Measurements from ENCODE around the gene INHBE. TPM values are rescaled to one million over a fixed set of nuclear protein-coding genes. Genes with fewer than 3 reads are reported as not detected.
"Not testable (repeated sequence)": the region's sequence is repeated elsewhere in the genome, so short reads cannot be mapped to it uniquely, and the experiment has no call there.

INHBE gene
- total and polyA plus RNA-seq, 3 experiments from 2014 or later, result 0.38 to 0.61 TPM; not detected in 1

DNA sequence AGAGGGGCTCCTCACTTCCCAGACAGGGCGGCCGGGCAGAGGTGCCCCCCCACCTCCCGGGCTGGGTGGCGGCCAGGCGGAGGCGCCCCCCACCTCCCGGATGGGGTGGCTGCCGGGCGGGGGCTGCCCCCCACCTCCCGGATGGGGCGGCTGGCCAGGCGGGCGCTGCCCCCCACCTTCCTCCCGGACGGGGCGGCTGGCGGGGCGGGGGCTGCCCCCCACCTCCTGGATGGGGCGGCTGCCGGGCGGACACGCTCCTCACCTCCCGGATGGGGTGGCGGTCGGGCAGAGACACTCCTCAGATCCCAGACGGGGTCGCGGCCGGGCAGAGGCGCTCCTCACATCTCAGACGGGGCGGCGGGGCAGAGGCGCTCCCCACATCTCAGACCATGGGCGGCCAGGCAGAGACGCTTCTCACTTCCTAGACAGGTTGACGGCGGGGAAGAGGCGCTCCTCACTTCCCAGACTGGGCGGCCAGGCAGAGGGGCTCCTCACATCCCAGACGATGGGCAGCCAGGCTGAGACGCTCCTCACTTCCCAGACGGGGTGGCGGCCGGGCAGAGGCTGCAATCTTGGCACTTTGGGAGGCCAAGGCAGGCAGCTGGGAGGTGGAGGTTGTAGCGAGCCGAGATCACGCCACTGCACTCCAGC lies 40.1 kb downstream of the INHBE start:
- H3K4me1 ChIP-seq (ENCODE audit: insufficient read depth, low read length); H3K9me3 ChIP-seq (ENCODE audit: low read length); H3K27me3 Mint-ChIP-seq; H3K9me3 Mint-ChIP-seq; CTCF ChIA-PET; H3K4me1 Mint-ChIP-seq; POLR2A ChIA-PET; H3K4me3 ChIP-seq (ENCODE audit: low read length); H3K27ac ChIP-seq (ENCODE audit: low read depth, low read length); H3K27me3 ChIP-seq (ENCODE audit: insufficient read depth, low read length, poor library complexity, severe bottlenecking); H3K4me3 Mint-ChIP-seq; DNase-seq: not testable (repeated sequence)
- H3K36me3 Mint-ChIP-seq, result peaks cover 10 to 76% (median 24%) of the 10 kb centered on the region in 3 donors
- H3K36me3 ChIP-seq (ENCODE audit: insufficient read depth, low read length), result peaks cover 45% of the 10 kb centered on the region
- H3K27ac Mint-ChIP-seq, result peak overlapping the region in 1 of 8 donors; percentile 54

GRCh38 chr12:57496822-57497221 lies 41.7 kb downstream of the INHBE start:
- Mint-ChIP-seq H3K27ac (peak overlapping the region in 5 of 8 donors; percentile 1 to 66 (median 7)), H3K4me3 (no peak overlapping the region), H3K9me3 (no peaks in the 10 kb centered on the region), H3K27me3 (no peaks in the 10 kb centered on the region), H3K4me1 (peaks cover 0 to 5% (median 3%) of the 10 kb centered on the region in 3 donors), H3K36me3 (peaks cover 19 to 75% (median 27%) of the 10 kb centered on the region in 3 donors)
- Histone ChIP-seq H3K9me3 (ENCODE audit: low read length) (no peaks in the 10 kb centered on the region), H3K4me3 (ENCODE audit: low read length) (no peak overlapping the region), H3K27ac (ENCODE audit: low read depth, low read length) (no peak overlapping the region), H3K27me3 (ENCODE audit: insufficient read depth, low read length, poor library complexity, severe bottlenecking) (no peaks in the 10 kb centered on the region), H3K36me3 (ENCODE audit: insufficient read depth, low read length) (peaks cover 43% of the 10 kb centered on the region), H3K4me1 (ENCODE audit: insufficient read depth, low read length) (no peaks in the 10 kb centered on the region)
- ChIA-PET POLR2A (no interaction called here), CTCF (interaction anchor here (1.0 to 1.2 kb wide), 2 partner anchors 35 to 97 kb away, joined by 3 read pairs; no protein-coding TSS in a partner anchor)
- DNase-seq, result no peak

GRCh38 chr12:57497223-57498131 lies 42.4 kb downstream of the INHBE start:
- H3K36me3 Mint-ChIP-seq, result peaks cover 19 to 75% (median 28%) of the 10 kb centered on the region in 3 donors
- CTCF ChIA-PET, result interaction anchor here (1.0 to 1.2 kb wide), 2 partner anchors 35 to 96 kb away, joined by 3 read pairs; no protein-coding TSS in a partner anchor
- H3K9me3 ChIP-seq (ENCODE audit: low read length), result no peaks in the 10 kb centered on the region
- H3K4me3 Mint-ChIP-seq, result no peak overlapping the region
- H3K4me1 Mint-ChIP-seq, result peaks cover 0 to 5% (median 5%) of the 10 kb centered on the region in 3 donors
- no peak for DNase-seq
- peak overlapping the region in 6 of 8 donors; percentile 7 to 66 (median 52) for H3K27ac Mint-ChIP-seq
- no peaks in the 10 kb centered on the region for H3K27me3 Mint-ChIP-seq
- H3K9me3 Mint-ChIP-seq, result no peaks in the 10 kb centered on the region
- no peaks in the 10 kb centered on the region for H3K4me1 ChIP-seq (ENCODE audit: insufficient read depth, low read length)
- peaks cover 43% of the 10 kb centered on the region for H3K36me3 ChIP-seq (ENCODE audit: insufficient read depth, low read length)
- no peak overlapping the region for H3K4me3 ChIP-seq (ENCODE audit: low read length)
- no peaks in the 10 kb centered on the region for H3K27me3 ChIP-seq (ENCODE audit: insufficient read depth, low read length, poor library complexity, severe bottlenecking)
- no peak overlapping the region for H3K27ac ChIP-seq (ENCODE audit: low read depth, low read length)
- POLR2A ChIA-PET, result no interaction called here

DNA sequence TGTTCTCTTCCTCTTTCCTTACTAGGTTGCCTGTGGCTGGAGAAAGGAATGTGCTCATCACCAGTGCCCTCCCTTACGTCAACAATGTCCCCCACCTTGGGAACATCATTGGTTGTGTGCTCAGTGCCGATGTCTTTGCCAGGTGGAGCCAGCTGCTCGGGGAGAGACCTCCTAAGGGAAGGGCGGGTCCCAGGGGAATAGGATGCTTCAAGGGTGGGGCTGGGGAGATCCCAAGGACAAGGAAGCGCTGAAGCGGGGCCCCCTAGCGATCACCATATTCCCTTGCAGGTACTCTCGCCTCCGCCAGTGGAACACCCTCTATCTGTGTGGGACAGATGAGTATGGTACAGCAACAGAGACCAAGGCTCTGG lies 43.0 kb downstream of the INHBE start:
- Histone ChIP-seq H3K27ac (ENCODE audit: low read depth, low read length) (no peak overlapping the region), H3K36me3 (ENCODE audit: insufficient read depth, low read length) (peaks cover 40% of the 10 kb centered on the region), H3K4me1 (ENCODE audit: insufficient read depth, low read length) (no peaks in the 10 kb centered on the region), H3K27me3 (ENCODE audit: insufficient read depth, low read length, poor library complexity, severe bottlenecking) (no peaks in the 10 kb centered on the region), H3K4me3 (ENCODE audit: low read length) (no peak overlapping the region), H3K9me3 (ENCODE audit: low read length) (no peaks in the 10 kb centered on the region)
- no peak for DNase-seq
- CTCF ChIA-PET, result no interaction called here
- POLR2A ChIA-PET, result no interaction called here
- Mint-ChIP-seq H3K27me3 (peaks cover 0 to 1% of the 10 kb centered on the region in 2 donors), H3K27ac (peak overlapping the region in 3 of 8 donors; percentile 32 to 70 (median 43)), H3K36me3 (peaks cover 14 to 72% (median 27%) of the 10 kb centered on the region in 3 donors), H3K4me1 (peaks cover 0 to 5% (median 0%) of the 10 kb centered on the region in 3 donors), H3K4me3 (no peak overlapping the region), H3K9me3 (no peaks in the 10 kb centered on the region)

DNA sequence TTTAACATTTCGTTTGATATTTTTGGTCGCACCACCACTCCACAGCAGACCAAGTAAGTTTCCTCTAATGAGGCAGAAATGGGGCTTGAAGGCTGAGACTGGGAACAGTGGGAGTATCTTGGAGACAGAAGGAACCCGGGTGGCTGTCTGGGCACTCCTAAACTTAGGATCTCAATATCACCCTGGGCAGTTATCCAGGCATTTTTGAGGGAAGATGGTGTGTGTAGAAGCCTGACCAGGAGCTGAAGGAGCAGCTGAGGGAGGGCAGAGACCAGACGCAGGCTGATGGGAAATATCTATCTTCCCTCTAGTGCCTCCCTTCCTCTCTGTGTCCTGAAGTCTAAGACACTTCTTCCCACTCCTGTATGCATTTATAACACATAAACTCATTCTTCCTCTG lies 43.5 kb downstream of the INHBE start:
- Histone ChIP-seq H3K27ac (ENCODE audit: low read depth, low read length) (no peak overlapping the region), H3K4me3 (ENCODE audit: low read length) (no peak overlapping the region), H3K36me3 (ENCODE audit: insufficient read depth, low read length) (peaks cover 40% of the 10 kb centered on the region), H3K4me1 (ENCODE audit: insufficient read depth, low read length) (no peaks in the 10 kb centered on the region), H3K9me3 (ENCODE audit: low read length) (no peaks in the 10 kb centered on the region), H3K27me3 (ENCODE audit: insufficient read depth, low read length, poor library complexity, severe bottlenecking) (no peaks in the 10 kb centered on the region)
- Mint-ChIP-seq H3K27me3 (peaks cover 0 to 2% of the 10 kb centered on the region in 2 donors), H3K4me1 (peaks cover 0 to 5% (median 0%) of the 10 kb centered on the region in 3 donors), H3K36me3 (peaks cover 14 to 77% (median 27%) of the 10 kb centered on the region in 3 donors), H3K27ac (peak overlapping the region in 2 of 8 donors; percentile 48 to 63), H3K9me3 (no peaks in the 10 kb centered on the region), H3K4me3 (no peak overlapping the region)
- ChIA-PET CTCF (no interaction called here), POLR2A (no interaction called here)
- DNase-seq, result no peak

GRCh38 chr12:57500213-57500612 lies 45.1 kb downstream of the INHBE start:
- Histone ChIP-seq H3K36me3 (ENCODE audit: insufficient read depth, low read length) (peaks cover 47% of the 10 kb centered on the region), H3K9me3 (ENCODE audit: low read length) (no peaks in the 10 kb centered on the region), H3K4me3 (ENCODE audit: low read length) (no peak overlapping the region), H3K27me3 (ENCODE audit: insufficient read depth, low read length, poor library complexity, severe bottlenecking) (no peaks in the 10 kb centered on the region), H3K4me1 (ENCODE audit: insufficient read depth, low read length) (no peaks in the 10 kb centered on the region), H3K27ac (ENCODE audit: low read depth, low read length) (no peak overlapping the region)
- Mint-ChIP-seq H3K27me3 (peaks cover 0 to 2% of the 10 kb centered on the region in 2 donors), H3K4me3 (no peak overlapping the region), H3K9me3 (no peaks in the 10 kb centered on the region), H3K27ac (peak overlapping the region in 3 of 8 donors; percentile 36 to 68 (median 53)), H3K4me1 (peaks cover 0 to 5% (median 0%) of the 10 kb centered on the region in 3 donors), H3K36me3 (peaks cover 14 to 81% (median 33%) of the 10 kb centered on the region in 3 donors)
- CTCF ChIA-PET, result interaction anchor here (1.1 to 1.4 kb wide), 2 partner anchors 42 to 405 kb away, joined by 3 read pairs; no protein-coding TSS in a partner anchor
- no peak for DNase-seq
- POLR2A ChIA-PET, result no interaction called here

GRCh38 chr12:57502311-57502969 lies 47.3 kb downstream of the INHBE start:
- H3K27me3 ChIP-seq (ENCODE audit: insufficient read depth, low read length, poor library complexity, severe bottlenecking); H3K4me1 ChIP-seq (ENCODE audit: insufficient read depth, low read length); POLR2A ChIA-PET; CTCF ChIA-PET; H3K9me3 Mint-ChIP-seq; H3K27ac Mint-ChIP-seq; H3K27me3 Mint-ChIP-seq; DNase-seq; H3K4me3 Mint-ChIP-seq; H3K4me3 ChIP-seq (ENCODE audit: low read length); H3K9me3 ChIP-seq (ENCODE audit: low read length); H3K4me1 Mint-ChIP-seq; H3K27ac ChIP-seq (ENCODE audit: low read depth, low read length): not testable (repeated sequence)
- H3K36me3 Mint-ChIP-seq, result peaks cover 12 to 74% (median 28%) of the 10 kb centered on the region in 3 donors
- H3K36me3 ChIP-seq (ENCODE audit: insufficient read depth, low read length), result peaks cover 49% of the 10 kb centered on the region

All from CD8-positive, alpha-beta memory T cell (primary cell).